H9 (cell line): Measurements from ENCODE around the gene ZNF77. TPM values are rescaled to one million over a fixed set of nuclear protein-coding genes. Genes with fewer than 3 reads are reported as not detected.
A peak's percentile ranks its signal among the peaks of the same experiment; 100 is the strongest.

Experiments
- DNase-seq: peaks from one replicate; pipeline ENCODE4 v3.0.0-alpha.2; 2017
- H2AFZ ChIP-seq: one replicate; pipeline ENCODE4 v1.6.1; 2013; ENCODE audit warnings: mild to moderate bottlenecking, low read length, control low read depth, moderate library complexity
- H2AK5ac ChIP-seq: 2 replicates; pipeline ENCODE4 v1.6.1; 2013; ENCODE audit warnings: low read length, control low read depth, mixed read lengths; ENCODE audit not compliant: insufficient read length
- H2BK120ac ChIP-seq: one replicate; pipeline ENCODE4 v1.6.1; 2013; ENCODE audit warnings: low read depth, mild to moderate bottlenecking, low read length, control low read depth, inconsistent platforms; ENCODE audit not compliant: poor library complexity, severe bottlenecking
- H2BK12ac ChIP-seq: 2 replicates; pipeline ENCODE4 v1.6.1; 2013; ENCODE audit warnings: low read length, control low read depth, mixed read lengths, low read depth; ENCODE audit not compliant: insufficient read length
- H2BK15ac ChIP-seq: 2 replicates; pipeline ENCODE4 v1.6.1; 2013; ENCODE audit warnings: low read depth, low read length, control low read depth
- H2BK20ac ChIP-seq: one replicate; pipeline ENCODE4 v1.6.1; 2013; ENCODE audit warnings: low read depth, mild to moderate bottlenecking, low read length, control low read depth, inconsistent platforms; ENCODE audit not compliant: poor library complexity, severe bottlenecking
- H2BK5ac ChIP-seq: 2 replicates; pipeline ENCODE4 v1.6.1; 2013; ENCODE audit warnings: low read length, control low read depth, mixed read lengths; ENCODE audit not compliant: insufficient read length
- H3K14ac ChIP-seq: 2 replicates; pipeline ENCODE4 v1.6.1; 2013; ENCODE audit warnings: low read length, control low read depth; ENCODE audit not compliant: insufficient read depth
- H3K18ac ChIP-seq: 2 replicates; pipeline ENCODE4 v1.6.1; 2013; ENCODE audit warnings: low read depth, mild to moderate bottlenecking, mixed read lengths, low read length, control low read depth; ENCODE audit not compliant: insufficient read length
- H3K23ac ChIP-seq: 2 replicates; pipeline ENCODE4 v1.6.1; 2013; ENCODE audit warnings: low read length, control low read depth, mixed read lengths, low read depth; ENCODE audit not compliant: insufficient read length
- H3K23me2 ChIP-seq: 2 replicates; pipeline ENCODE4 v1.6.1; 2013; ENCODE audit warnings: low read depth, mild to moderate bottlenecking, mixed read lengths, low read length, control low read depth; ENCODE audit not compliant: insufficient read length, poor library complexity, severe bottlenecking
- H3K27ac ChIP-seq: 2 replicates; pipeline ENCODE4 v1.5.1; 2013; ENCODE audit warnings: low read length, control low read depth, mixed read lengths, low read depth; ENCODE audit not compliant: insufficient read length
- H3K27me3 ChIP-seq: 2 replicates; pipeline ENCODE4 v1.6.1; 2013; ENCODE audit warnings: low read length, control low read depth, inconsistent platforms; ENCODE audit not compliant: insufficient read depth
- H3K4ac ChIP-seq: 2 replicates; pipeline ENCODE4 v1.6.1; 2013; ENCODE audit warnings: low read depth, mild to moderate bottlenecking, control low read depth, inconsistent platforms, low read length, moderate library complexity
- H3K4me1 ChIP-seq: 2 replicates; pipeline ENCODE4 v1.6.1; 2013; ENCODE audit warnings: low read length, control low read depth, inconsistent platforms; ENCODE audit not compliant: insufficient read depth
- H3K4me2 ChIP-seq: 2 replicates; pipeline ENCODE4 v1.6.1; 2013; ENCODE audit warnings: low read length, control low read depth, mixed read lengths; ENCODE audit not compliant: insufficient read length, insufficient read depth
- H3K56ac ChIP-seq: 2 replicates; pipeline ENCODE4 v1.6.1; 2013; ENCODE audit warnings: low read depth, mild to moderate bottlenecking, mixed read lengths, low read length, control low read depth; ENCODE audit not compliant: insufficient read length
- H3K79me1 ChIP-seq: 2 replicates; pipeline ENCODE4 v1.6.1; 2013; ENCODE audit warnings: low read depth, mild to moderate bottlenecking, moderate library complexity, low read length, control low read depth, inconsistent platforms; ENCODE audit not compliant: insufficient read depth, poor library complexity, severe bottlenecking
- H3K79me2 ChIP-seq: 2 replicates; pipeline ENCODE4 v1.6.1; 2013; ENCODE audit warnings: low read length, control low read depth, inconsistent platforms; ENCODE audit not compliant: insufficient read depth
- H3K9ac ChIP-seq: 2 replicates; pipeline ENCODE4 v1.6.1; 2013; ENCODE audit warnings: low read length, control low read depth, mixed read lengths; ENCODE audit not compliant: insufficient read length; ENCODE audit errors: extremely low read depth
- H3K9me3 ChIP-seq: one replicate; pipeline ENCODE4 v1.6.1; 2013; ENCODE audit warnings: low read depth, low read length, inconsistent platforms; ENCODE audit not compliant: control insufficient read depth
- H3T11ph ChIP-seq: one replicate; pipeline ENCODE4 v1.6.1; 2013; ENCODE audit warnings: mild to moderate bottlenecking, low read length, control low read depth, inconsistent platforms
- H4K20me1 ChIP-seq: one replicate; pipeline ENCODE4 v1.6.1; 2013; ENCODE audit not compliant: control insufficient read depth, insufficient read length, insufficient read depth
- H4K5ac ChIP-seq: 2 replicates; pipeline ENCODE4 v1.6.1; 2013; ENCODE audit warnings: low read depth, mild to moderate bottlenecking, mixed read lengths, low read length, control low read depth; ENCODE audit not compliant: insufficient read length
- H4K8ac ChIP-seq: replicated peaks from 2 replicates; pipeline ENCODE4 v1.6.1; 2013; ENCODE audit warnings: low read length, control low read depth, mixed read lengths, low read depth; ENCODE audit not compliant: insufficient read length
- H4K91ac ChIP-seq: 2 replicates; pipeline ENCODE4 v1.6.1; 2013; ENCODE audit warnings: low read depth, mild to moderate bottlenecking, moderate library complexity, mixed read lengths, low read length, control low read depth; ENCODE audit not compliant: insufficient read length
- H3K27ac Mint-ChIP-seq, 3 experiments: 2 replicates in 2 of 3; 3 replicates in 1 of 3; pipeline ENCODE4 v1.8.0; 2020 to 2021; ENCODE audit warnings: mixed read lengths in 3 of 3, mild to moderate bottlenecking in 1 of 3, moderate library complexity in 1 of 3
- H3K27me3 Mint-ChIP-seq: 2 replicates; pipeline ENCODE4 v1.8.0; 2021; ENCODE audit warnings: low read depth, mild to moderate bottlenecking, moderate library complexity, mixed read lengths
- H3K36me3 Mint-ChIP-seq, 3 experiments: 2 replicates in 2 of 3; 3 replicates in 1 of 3; pipeline ENCODE4 v1.8.0; 2020 to 2021; ENCODE audit warnings: low read depth in 3 of 3, mixed read lengths in 3 of 3; ENCODE audit not compliant: insufficient read depth in 1 of 3
- H3K4me1 Mint-ChIP-seq, 2 experiments: 2 replicates each; pipeline ENCODE4 v1.8.0; 2020; ENCODE audit warnings: mixed read lengths in 2 of 2
- H3K4me3 Mint-ChIP-seq, 2 experiments: 2 replicates in 1 of 2; 3 replicates in 1 of 2; pipeline ENCODE4 v1.8.0; 2020 to 2021; ENCODE audit warnings: mild to moderate bottlenecking in 2 of 2, mixed read lengths in 2 of 2, moderate library complexity in 1 of 2
- H3K9me3 Mint-ChIP-seq, 2 experiments: 2 replicates in 1 of 2; 3 replicates in 1 of 2; pipeline ENCODE4 v1.8.0; 2020; ENCODE audit warnings: mild to moderate bottlenecking in 2 of 2, mixed read lengths in 2 of 2, moderate library complexity in 1 of 2
- CTCF ChIP-seq: fragments of 200-600 bp; sonication (generic); conservative IDR thresholded peaks from 3 replicates; pipeline ENCODE4 v1.8.0; 2021; ENCODE audit warnings: antibody characterized with exemption, mild to moderate bottlenecking
- WGBS: extraction: QIAGEN DNeasy Blood & Tissue Kit; methylation state at CpG from one replicate; pipeline ENCODE4 v1.1.7; 2013; ENCODE audit warnings: missing lambda C conversion rate, low lambda C conversion rate, mixed read lengths; ENCODE audit not compliant: insufficient read length; ENCODE audit errors: extremely low coverage; 5-methylcytosine and 5-hydroxymethylcytosine counted together
- total RNA-seq: library from RNA; stranded (reverse); gene quantifications from 2 replicates; pipeline ENCODE4 v1.2.1, GENCODE V29; 2021

The ZNF77 gene
- total RNA-seq, 1 experiment from 2014 or later = 4.6 TPM

GRCh38 chr19:2993579-2993978 lies 48.8 kb upstream of the ZNF77 start:
- Histone ChIP-seq H4K5ac (no peak overlapping the region), H2BK120ac (no peak overlapping the region), H4K8ac (no peak overlapping the region), H3K4me1 (no peaks in the 10 kb centered on the region), H3K23me2 (no peaks in the 10 kb centered on the region), H2BK5ac (no peak overlapping the region), H2BK12ac (no peak overlapping the region), H3K14ac (no peak overlapping the region), H2AFZ (no peak overlapping the region), H2BK15ac (no peak overlapping the region), H3K27ac (no peak overlapping the region), H3K56ac (no peak overlapping the region), H2BK20ac (peak overlapping the region; percentile 77), H3K23ac (no peak overlapping the region), H3K4me2 (no peak overlapping the region), H3K9ac (no peak overlapping the region), H3K79me2 (no peaks in the 10 kb centered on the region), H4K91ac (no peak overlapping the region), H4K20me1 (no peaks in the 10 kb centered on the region), H3K79me1 (no peaks in the 10 kb centered on the region), H3T11ph (no peak overlapping the region), H3K9me3 (no peaks in the 10 kb centered on the region), H2AK5ac (no peak overlapping the region), H3K27me3 (no peaks in the 10 kb centered on the region), H3K4ac (no peak overlapping the region), H3K18ac (no peak overlapping the region)
- H3K27ac Mint-ChIP-seq = peak overlapping the region in 1 of 3 experiments; percentile 84; a peak in 1 of 7 replicates
- no CpG with 5 or more reads among the region's 9 CpGs for WGBS
- no peaks in the 10 kb centered on the region for H3K9me3 Mint-ChIP-seq
- TF ChIP-seq CTCF = no peak
- H3K27me3 Mint-ChIP-seq = peaks cover 41% of the 10 kb centered on the region
- H3K36me3 Mint-ChIP-seq = no peaks in the 10 kb centered on the region; a peak in 1 of 7 replicates
- DNase-seq = no peak
- H3K4me1 Mint-ChIP-seq = peaks cover 10 to 27% of the 10 kb centered on the region in 2 experiments
- peak overlapping the region in 1 of 2 experiments; percentile 42; a peak in 1 of 5 replicates for H3K4me3 Mint-ChIP-seq
